HUES48 (cell line): ENCODE results near the gene BTBD9.

Experiments used
- H3K27ac ChIP-seq: one replicate; pipeline ENCODE4 v1.7.0; 2013; ENCODE audit warnings: low read depth, low read length, inconsistent platforms
- H3K27me3 ChIP-seq: 2 replicates; pipeline ENCODE4 v1.6.1; 2013; ENCODE audit warnings: mild to moderate bottlenecking, low read length; ENCODE audit not compliant: control insufficient read depth, insufficient read depth
- H3K36me3 ChIP-seq: 2 replicates; pipeline ENCODE4 v1.6.1; 2013; ENCODE audit warnings: low read length; ENCODE audit not compliant: control insufficient read depth, insufficient read depth
- H3K4me1 ChIP-seq: 2 replicates; pipeline ENCODE4 v1.6.1; 2013; ENCODE audit warnings: mild to moderate bottlenecking, low read length; ENCODE audit not compliant: control insufficient read depth, insufficient read depth
- H3K4me3 ChIP-seq: 2 replicates; pipeline ENCODE4 v1.5.1; 2013; ENCODE audit warnings: mild to moderate bottlenecking, low read depth, low read length
- H3K9ac ChIP-seq: 2 replicates; pipeline ENCODE4 v1.6.1; 2013; ENCODE audit warnings: mild to moderate bottlenecking, low read depth, low read length, moderate library complexity
- H3K9me3 ChIP-seq: 2 replicates; pipeline ENCODE4 v1.6.1; 2013; ENCODE audit warnings: low read length; ENCODE audit not compliant: control insufficient read depth, insufficient read depth

The BTBD9 gene

DNA sequence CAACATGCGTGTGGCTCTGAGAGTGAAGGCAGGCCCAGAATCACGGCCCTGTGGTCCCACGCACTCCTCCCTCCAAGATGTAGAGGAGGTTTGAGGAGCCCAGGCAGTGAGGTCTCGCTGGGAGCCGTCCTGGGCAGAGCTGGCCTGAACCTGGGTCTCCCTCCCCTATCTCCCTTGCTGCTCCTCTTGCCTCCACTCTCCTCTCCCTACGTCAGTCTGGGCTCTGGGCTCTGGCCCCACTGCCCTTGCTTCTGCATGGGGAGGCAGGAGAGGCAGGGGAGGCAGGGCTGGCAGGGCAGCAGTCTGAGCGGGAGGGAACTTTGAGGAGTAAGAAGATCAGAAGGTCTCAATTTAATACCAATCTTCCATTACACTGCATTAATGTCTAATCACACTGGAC is 445.1 kb downstream of the BTBD9 start:
- Histone ChIP-seq H3K9me3 (no peaks in the 10 kb centered on the region), H3K4me1 (peaks cover 32% of the 10 kb centered on the region), H3K36me3 (no peaks in the 10 kb centered on the region), H3K4me3 (no peak overlapping the region), H3K9ac (no peak overlapping the region), H3K27ac (no peak overlapping the region), H3K27me3 (no peaks in the 10 kb centered on the region)

DNA sequence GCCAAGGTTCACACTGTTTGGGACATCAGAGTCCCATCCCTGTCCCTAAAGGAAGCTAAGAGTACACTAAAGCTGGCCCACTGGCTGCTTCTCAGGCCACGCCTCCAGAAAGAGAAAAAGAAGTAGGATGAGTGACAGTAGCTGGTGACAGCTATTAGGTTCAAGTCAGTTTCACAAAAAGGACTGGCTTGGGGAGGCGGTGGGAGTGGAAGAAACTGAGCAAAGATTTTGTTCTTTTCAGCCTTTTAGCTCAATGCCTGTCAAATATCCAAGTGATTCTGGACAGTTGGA is 445.5 kb downstream of the BTBD9 start:
- no peaks in the 10 kb centered on the region for H3K9me3 ChIP-seq
- no peak overlapping the region for H3K4me3 ChIP-seq
- H3K27me3 ChIP-seq, result no peaks in the 10 kb centered on the region
- H3K4me1 ChIP-seq, result peaks cover 32% of the 10 kb centered on the region
- H3K36me3 ChIP-seq, result no peaks in the 10 kb centered on the region
- H3K27ac ChIP-seq, result no peak overlapping the region
- H3K9ac ChIP-seq, result no peak overlapping the region

DNA sequence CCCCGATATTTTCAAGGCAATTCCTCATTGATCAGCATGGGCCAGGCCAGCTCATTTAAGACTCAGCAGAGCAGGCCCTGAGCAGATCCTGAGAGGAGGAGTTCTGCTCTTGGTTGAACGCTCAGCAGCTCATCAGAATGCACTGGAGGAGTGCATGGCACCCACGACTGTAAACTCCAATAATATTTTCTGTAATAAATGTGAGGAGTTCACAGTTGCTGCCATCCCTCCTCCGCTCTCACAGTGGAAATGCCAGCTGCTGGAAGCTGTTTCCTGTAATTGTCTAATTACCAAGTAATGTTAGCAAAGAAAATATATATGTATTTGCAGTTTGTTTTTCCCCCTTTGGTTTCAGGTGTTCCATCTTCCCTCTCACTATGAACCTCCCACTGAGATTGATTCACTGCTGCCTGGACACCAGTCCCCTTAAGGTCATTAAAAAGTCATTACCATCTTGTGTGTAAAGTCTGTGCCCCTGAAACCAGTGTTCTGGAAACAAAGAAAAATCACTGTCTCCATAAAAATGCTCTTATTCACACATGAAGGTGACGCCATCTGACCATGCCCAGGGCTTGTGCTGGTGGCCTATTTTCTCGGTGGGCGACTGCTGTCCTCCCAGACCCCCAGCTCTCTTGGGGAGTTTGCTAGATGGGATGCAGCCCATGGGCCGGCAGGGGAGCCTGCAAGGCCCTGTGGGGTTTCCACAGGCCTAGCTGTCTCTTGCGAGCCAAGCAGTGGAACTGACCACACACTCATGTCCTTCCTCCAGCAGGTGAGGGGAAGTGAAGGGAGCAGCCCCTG is 446.0 kb downstream of the BTBD9 start:
- Histone ChIP-seq H3K9ac (no peak overlapping the region), H3K27me3 (no peaks in the 10 kb centered on the region), H3K9me3 (no peaks in the 10 kb centered on the region), H3K4me3 (no peak overlapping the region), H3K4me1 (peaks cover 32% of the 10 kb centered on the region), H3K36me3 (no peaks in the 10 kb centered on the region), H3K27ac (peak overlapping the region; percentile 55)

DNA sequence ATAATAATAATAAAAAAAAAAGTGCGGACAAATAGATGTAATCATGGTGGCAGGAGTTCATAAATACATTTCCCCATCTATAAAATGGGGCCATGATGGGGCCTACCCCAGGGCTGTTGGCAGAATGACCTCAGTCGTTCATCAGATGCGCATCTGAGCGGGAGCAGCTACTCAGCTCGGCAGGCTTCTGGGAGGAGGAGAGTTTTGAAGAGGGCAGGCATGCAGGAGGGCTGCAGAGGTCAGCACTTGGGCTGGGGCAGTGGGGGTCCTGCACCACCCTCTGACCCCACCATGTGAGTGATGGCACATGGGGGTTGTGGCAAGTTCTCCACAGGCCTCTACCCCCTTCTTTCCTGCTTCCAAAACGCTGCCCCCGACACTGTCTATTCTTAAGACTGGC is 446.7 kb downstream of the BTBD9 start:
- no peak overlapping the region for H3K4me3 ChIP-seq

DNA sequence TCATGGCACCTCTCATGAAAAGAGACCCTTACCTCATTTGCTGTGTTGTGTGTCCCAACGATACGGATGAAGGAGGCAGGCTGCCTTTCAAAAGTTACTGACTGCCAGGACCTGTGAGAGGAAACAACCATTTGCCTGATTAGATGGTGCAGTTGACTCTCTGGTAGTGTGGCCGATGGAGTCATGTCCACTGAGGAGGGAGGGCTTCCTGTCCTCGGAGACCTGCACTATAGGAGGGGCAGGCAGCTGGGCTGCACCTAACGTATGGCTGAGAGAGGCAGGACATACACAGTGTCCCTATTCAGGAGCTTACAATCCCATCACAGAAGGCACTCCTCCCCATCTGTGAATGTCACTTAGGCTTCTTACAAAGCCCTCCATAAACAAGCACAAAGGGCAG is 447.2 kb downstream of the BTBD9 start:
- H3K9ac ChIP-seq, result no peak overlapping the region
- H3K27me3 ChIP-seq, result no peaks in the 10 kb centered on the region
- no peaks in the 10 kb centered on the region for H3K9me3 ChIP-seq
- no peaks in the 10 kb centered on the region for H3K36me3 ChIP-seq
- no peak overlapping the region for H3K4me3 ChIP-seq
- peak overlapping the region; percentile 59 for H3K27ac ChIP-seq
- peaks cover 34% of the 10 kb centered on the region for H3K4me1 ChIP-seq

More for the DNA sequence above, 446.7 kb downstream of the BTBD9 start:
- H3K27me3 ChIP-seq, result no peaks in the 10 kb centered on the region
- H3K27ac ChIP-seq, result peak overlapping the region; percentile 55
- H3K36me3 ChIP-seq, result no peaks in the 10 kb centered on the region
- H3K4me1 ChIP-seq, result peaks cover 32% of the 10 kb centered on the region
- H3K9me3 ChIP-seq, result no peaks in the 10 kb centered on the region
- H3K9ac ChIP-seq, result no peak overlapping the region

DNA sequence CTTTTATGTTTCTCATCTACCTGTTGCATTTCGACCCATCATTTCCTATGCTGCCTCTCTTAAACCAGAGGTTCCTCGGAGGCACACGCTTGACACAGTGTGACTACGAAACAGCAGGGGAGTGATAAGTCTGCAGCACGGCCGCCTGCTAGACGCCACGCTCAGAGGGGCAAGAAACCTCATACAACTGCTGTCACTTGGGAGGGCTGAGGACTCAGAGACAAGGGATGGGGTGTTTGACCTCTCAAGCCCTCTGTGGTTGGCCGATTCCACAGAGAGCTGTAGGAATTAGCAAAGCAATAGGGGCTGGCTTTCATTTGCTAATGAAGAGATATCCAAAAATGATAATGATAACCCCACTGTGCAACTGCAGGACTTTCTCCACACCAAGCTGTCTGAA is 447.7 kb downstream of the BTBD9 start:
- Histone ChIP-seq H3K27ac (peak overlapping the region; percentile 59), H3K36me3 (no peaks in the 10 kb centered on the region), H3K9ac (no peak overlapping the region), H3K4me3 (no peak overlapping the region), H3K9me3 (no peaks in the 10 kb centered on the region), H3K27me3 (no peaks in the 10 kb centered on the region), H3K4me1 (peaks cover 36% of the 10 kb centered on the region)

DNA sequence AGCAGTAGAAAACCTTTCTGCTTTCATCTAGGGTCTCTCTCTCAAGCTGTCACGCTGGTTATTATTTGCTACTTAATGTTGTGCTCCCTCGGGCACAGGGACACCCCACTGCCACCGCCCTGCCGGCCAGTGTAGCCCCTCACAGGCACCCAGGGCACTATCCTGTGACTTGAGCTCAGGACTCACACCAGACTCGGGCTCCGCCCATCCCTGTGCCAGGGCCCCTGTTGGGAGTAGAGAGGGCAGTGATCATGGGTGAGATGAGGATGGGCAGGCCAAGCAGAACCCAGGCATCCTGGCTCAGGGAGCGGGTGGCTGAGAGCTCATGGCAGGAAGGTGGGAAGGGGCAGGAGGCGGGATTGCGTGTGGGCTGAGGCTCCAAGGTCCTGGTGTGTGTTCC is 448.3 kb downstream of the BTBD9 start:
- Histone ChIP-seq H3K9ac (no peak overlapping the region), H3K27me3 (no peaks in the 10 kb centered on the region), H3K36me3 (no peaks in the 10 kb centered on the region), H3K9me3 (no peaks in the 10 kb centered on the region), H3K4me1 (peaks cover 33% of the 10 kb centered on the region), H3K27ac (peak overlapping the region; percentile 59), H3K4me3 (no peak overlapping the region)

DNA sequence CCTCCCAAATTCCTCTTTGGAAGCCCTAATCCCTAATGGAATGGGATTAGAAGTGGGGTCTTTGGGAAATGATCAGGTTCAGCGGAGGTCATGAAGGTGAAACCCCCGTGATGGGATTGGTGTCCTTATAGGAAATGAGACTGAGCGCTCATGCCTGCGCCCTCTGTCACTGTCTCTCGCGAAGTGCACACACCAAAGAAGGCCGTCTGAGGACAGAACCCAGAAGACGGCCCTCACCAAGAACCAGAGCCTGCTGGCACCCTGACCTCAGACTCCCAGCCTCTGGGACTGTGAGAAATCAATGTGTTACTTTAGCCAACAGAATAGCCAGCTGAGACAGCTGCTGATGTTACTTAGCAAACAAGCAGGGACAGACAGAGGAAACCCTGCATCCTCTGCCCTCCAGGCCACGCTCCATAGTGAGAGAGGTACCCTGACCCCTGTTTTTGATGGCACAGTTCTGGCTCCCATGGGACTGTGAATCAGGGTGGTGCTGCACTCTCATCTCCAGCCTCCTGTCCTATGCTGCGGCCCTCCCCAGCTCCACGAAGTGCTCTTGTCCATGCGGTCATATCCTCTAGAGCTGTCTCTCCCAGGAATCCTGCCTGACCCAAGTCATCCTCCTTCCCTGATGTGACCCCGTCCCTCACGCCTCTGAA is 450.9 kb downstream of the BTBD9 start:
- peaks cover 33% of the 10 kb centered on the region for H3K4me1 ChIP-seq
- no peaks in the 10 kb centered on the region for H3K27me3 ChIP-seq
- H3K9me3 ChIP-seq, result no peaks in the 10 kb centered on the region
- no peak overlapping the region for H3K4me3 ChIP-seq
- no peak overlapping the region for H3K9ac ChIP-seq
- no peaks in the 10 kb centered on the region for H3K36me3 ChIP-seq
- H3K27ac ChIP-seq, result no peak overlapping the region

GRCh38 chr6:38187811-38188590 is 451.7 kb downstream of the BTBD9 start:
- Histone ChIP-seq H3K4me3 (no peak overlapping the region), H3K9ac (no peak overlapping the region), H3K27me3 (no peaks in the 10 kb centered on the region), H3K9me3 (no peaks in the 10 kb centered on the region), H3K4me1 (peaks cover 27% of the 10 kb centered on the region), H3K36me3 (no peaks in the 10 kb centered on the region), H3K27ac (no peak overlapping the region)

DNA sequence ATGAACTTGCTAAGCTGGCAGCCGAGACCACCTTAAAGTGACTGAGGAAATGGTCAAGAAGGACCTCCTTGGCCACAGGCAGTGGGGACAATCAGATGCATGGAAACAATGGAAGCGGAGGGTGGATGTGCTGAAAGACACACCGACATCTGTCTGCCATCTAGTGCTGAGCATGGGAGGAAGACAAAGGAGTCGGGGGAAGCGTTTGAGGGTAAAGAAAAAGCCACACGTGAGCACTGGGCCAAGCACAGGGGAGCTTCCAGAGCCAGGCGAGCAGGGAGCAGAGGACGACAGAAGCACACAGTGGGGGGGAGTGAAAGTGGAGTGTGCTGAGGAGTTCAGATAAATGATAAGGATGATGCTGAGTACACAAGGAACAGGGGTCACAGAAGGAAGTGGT is 452.4 kb downstream of the BTBD9 start:
- H3K27me3 ChIP-seq, result no peaks in the 10 kb centered on the region
- no peak overlapping the region for H3K4me3 ChIP-seq
- no peaks in the 10 kb centered on the region for H3K36me3 ChIP-seq
- no peak overlapping the region for H3K9ac ChIP-seq
- no peak overlapping the region for H3K27ac ChIP-seq
- no peaks in the 10 kb centered on the region for H3K9me3 ChIP-seq
- H3K4me1 ChIP-seq, result peaks cover 22% of the 10 kb centered on the region

- no peaks in the 10 kb centered on the region for H3K9me3 ChIP-seq
- no peaks in the 10 kb centered on the region for H3K36me3 ChIP-seq
- no peak overlapping the region for H3K27ac ChIP-seq
- H3K9ac ChIP-seq, result no peak overlapping the region
- H3K4me1 ChIP-seq, result peaks cover 11% of the 10 kb centered on the region
- no peak overlapping the region for H3K4me3 ChIP-seq
- H3K27me3 ChIP-seq, result no peaks in the 10 kb centered on the region
Measured at GRCh38 chr6:38185752-38186151, 454.0 kb downstream of the BTBD9 start.
